ENCODE results near the gene TRIM3. TPM values are rescaled to one million over a fixed set of nuclear protein-coding genes. Genes with fewer than 3 reads are reported as not detected.

The TRIM3 gene
- total and polyA plus RNA-seq, 2 of the 8 experiments (the other 6 are each of a cell fraction or from before 2014, with no cell fraction given): 10.7 to 14.3 TPM

- H3K27ac ChIP-seq (ENCODE audit: low read depth, low read length): 0 out of 2 replicates have a peak overlapping the region, but pooled peaks have one; percentile 29
- TF ChIP-seq CEBPB (IDR thresholded peaks at IDR 0.05; ENCODE audit: low read depth, low read length): no peak
- TF ChIP-seq RFX5 (IDR thresholded peaks at IDR 0.05; ENCODE audit: borderline replicate concordance, low read depth, low read length): no peak
- no peak for TF ChIP-seq MAFK (IDR thresholded peaks at IDR 0.05; ENCODE audit: low read depth, low read length)
- no peak for TF ChIP-seq EGR1 (IDR thresholded peaks at IDR 0.05; ENCODE audit: borderline replicate concordance, low read depth, low read length)
- TF ChIP-seq ZNF274 (IDR thresholded peaks at IDR 0.05; ENCODE audit: borderline replicate concordance, extremely low read depth, low read length): no peak
- no peak for TF ChIP-seq KDM4A (IDR thresholded peaks at IDR 0.05; ENCODE audit: low read depth, low read length, severe bottlenecking)
- peak in 1 of 2 experiments; percentile 2; a peak in 1 of 3 replicates for TF ChIP-seq POLR2A (IDR thresholded peaks at IDR 0.05; ENCODE audit: control extremely low read depth in 1 of 2, low read depth in 2 of 2, low read length in 2 of 2)
- TF ChIP-seq EP300 (IDR thresholded peaks at IDR 0.05; ENCODE audit: borderline replicate concordance in 1 of 2, low read depth in 2 of 2, low read length in 2 of 2): no peak
- no peak for TF ChIP-seq GTF2F1 (IDR thresholded peaks at IDR 0.05; ENCODE audit: borderline replicate concordance, low read depth, low read length)
- TF ChIP-seq JUND (IDR thresholded peaks at IDR 0.05; ENCODE audit: low read length): no peak
- peak; percentile 29 to 49; a peak in 3 of 4 replicates for TF ChIP-seq RAD21 (IDR thresholded peaks at IDR 0.05 in 1 of 2, conservative IDR thresholded peaks at IDR 0.05 in 1 of 2; ENCODE audit: low read depth in 2 of 2, low read length in 2 of 2)
- no peak for TF ChIP-seq SRF (IDR thresholded peaks at IDR 0.05; ENCODE audit: low read depth, low read length)
- TF ChIP-seq SAP30 (IDR thresholded peaks at IDR 0.05; ENCODE audit: insufficient read depth, insufficient replicate concordance, low read length): no peak
These were observed 2.2 kb upstream of the TRIM3 start for GRCh38 chr11:6475936-6476335.

More at GRCh38 chr11:6475936-6476335, 2.2 kb upstream of the TRIM3 start:
- no peak overlapping the region for H2AK5ac ChIP-seq (ENCODE audit: low read depth, low read length)
- H4K20me1 ChIP-seq (replicated peaks in 1 of 2; ENCODE audit: control insufficient read depth in 1 of 2, insufficient read depth in 2 of 2, low read length in 2 of 2): peaks cover 1 to 6% of the 10 kb centered on the region in 2 experiments
- H3K9me3 ChIP-seq (ENCODE audit: insufficient read depth in 2 of 2, low read depth in 1 of 2, low read length in 1 of 2): no peaks in the 10 kb centered on the region
- no peak overlapping the region for H3K18ac ChIP-seq (ENCODE audit: extremely low read depth, low read length)
- 68% methylated on average over 5 of the region's 5 CpGs; no CpG with 5 or more reads in 1 of the 2 experiments for WGBS, 2 experiments (ENCODE audit: extremely low coverage in 1 of 2, insufficient coverage in 1 of 2, insufficient read length in 1 of 2, insufficient replicate concordance in 2 of 2, low coverage in 1 of 2, low lambda C conversion rate in 2 of 2, missing lambda C conversion rate in 1 of 2)
- peaks cover 7% of the 10 kb centered on the region; the same call in 1 of the 2 replicates for H3K79me1 ChIP-seq (ENCODE audit: low read depth, low read length)
- H3K4me3 ChIP-seq (ENCODE audit: extremely low read depth in 1 of 4, insufficient read depth in 2 of 4, low read depth in 3 of 4, low read length in 4 of 4): no peak overlapping the region
- H3K9ac ChIP-seq (replicated peaks in 1 of 4; ENCODE audit: extremely low read depth in 1 of 4, low read depth in 3 of 4, low read length in 3 of 4): no peak overlapping the region
- no peak overlapping the region; a peak in 1 of 4 replicates for H3K4me2 ChIP-seq (ENCODE audit: insufficient read depth in 1 of 2, low read depth in 2 of 2, low read length in 2 of 2)
- H3K36me3 ChIP-seq (ENCODE audit: control insufficient read depth in 2 of 4, insufficient read depth in 4 of 4, low read length in 3 of 4): peaks cover 13 to 34% (median 24%) of the 10 kb centered on the region in 4 experiments
- DNase-seq (ENCODE audit: low read depth in 1 of 2, low spot score in 2 of 2) (peak in 1 of 2 experiments; percentile 46), FAIRE-seq (no peak)
- no peak overlapping the region for H4K5ac ChIP-seq (ENCODE audit: insufficient read length, low read depth, low read length)
- peaks cover 15% of the 10 kb centered on the region for H3K23me2 ChIP-seq (ENCODE audit: low read depth, low read length)
- H4K91ac ChIP-seq (replicated peaks; ENCODE audit: insufficient read length, low read length): no peak overlapping the region
- H3K4me1 ChIP-seq (replicated peaks in 1 of 4; ENCODE audit: control insufficient read depth in 3 of 4, insufficient read depth in 4 of 4, low read length in 3 of 4): peaks cover 8 to 24% (median 11%) of the 10 kb centered on the region in 4 experiments
- no peaks in the 10 kb centered on the region; a peak in 1 of 7 replicates for H3K27me3 ChIP-seq (replicated peaks in 1 of 4; ENCODE audit: control insufficient read depth in 3 of 4, extremely low read depth in 1 of 4, insufficient read depth in 3 of 4, low read length in 3 of 4)
- no peak overlapping the region for H2BK5ac ChIP-seq (ENCODE audit: low read depth, low read length)
- H3K14ac ChIP-seq (ENCODE audit: insufficient read length): no peak overlapping the region
- no peak overlapping the region for H2BK12ac ChIP-seq (ENCODE audit: low read depth, low read length)
- ChIA-PET POLR2A (ENCODE audit: partially characterized antibody) (interaction anchor here (1.1 to 3.1 kb wide), 13 partner anchors 9 to 205 kb away, joined by 3 to 13 read pairs (median 4); partner anchors contain the start of genes DNHD1, HPX and TAF10), CTCF (ENCODE audit: partially characterized antibody) (interaction anchor here (0.8 to 7.0 kb wide), 26 partner anchors 8 to 215 kb away, joined by 3 to 69 read pairs (median 6); partner anchors contain the start of genes APBB1, DNHD1, HPX and SMPD1)
- H3K56ac ChIP-seq (replicated peaks; ENCODE audit: insufficient read length, low read depth, low read length): no peak overlapping the region
- H3K4ac ChIP-seq (replicated peaks; ENCODE audit: insufficient read length, low read depth, low read length): no peak overlapping the region
- H2AFZ ChIP-seq (ENCODE audit: low read length): no peak overlapping the region
- no peak overlapping the region for H4K8ac ChIP-seq (ENCODE audit: extremely low read depth, insufficient read depth, low read length)
- H3K79me2 ChIP-seq (ENCODE audit: control insufficient read depth in 1 of 2, insufficient read depth in 2 of 2, low read length in 2 of 2): peaks cover 6 to 14% of the 10 kb centered on the region in 2 experiments
- no peak overlapping the region for H2BK15ac ChIP-seq (ENCODE audit: low read length)
- no peak overlapping the region for H3K23ac ChIP-seq (ENCODE audit: insufficient read length)
- H2BK20ac ChIP-seq (ENCODE audit: low read length): no peak overlapping the region
- H2BK120ac ChIP-seq (replicated peaks; ENCODE audit: low read depth, low read length): no peak overlapping the region

Data from H1 (cell line).